A549 (cell line): ENCODE results near the gene RAP1GAP2.

Experiments used
- CBX8 ChIP-seq: fragments of 200-600 bp; sonication (generic); IDR thresholded peaks from 2 replicates; pipeline ENCODE4 v1.6.1; 2016
- CHD4 ChIP-seq: fragments of 200-600 bp; sonication (generic); IDR thresholded peaks from 2 replicates; pipeline ENCODE4 v1.6.1; 2016; ENCODE audit warnings: antibody characterized with exemption, mild to moderate bottlenecking, borderline replicate concordance
- ESRRA ChIP-seq: fragments of 150-350 bp; IDR thresholded peaks from 2 replicates; pipeline ENCODE4 v1.6.1; 2014; ENCODE audit warnings: mild to moderate bottlenecking, low read length, borderline replicate concordance
- HDAC2 ChIP-seq: fragments of 200-600 bp; sonication (generic); IDR thresholded peaks from 2 replicates; pipeline ENCODE4 v1.6.1; 2016
- MAX ChIP-seq: IDR thresholded peaks from 2 replicates; pipeline ENCODE4 v1.6.1; 2012
- MAZ ChIP-seq: fragments of 150-350 bp; IDR thresholded peaks from 2 replicates; pipeline ENCODE4 v1.6.1; 2014; ENCODE audit warnings: antibody characterized with exemption, low read depth, low read length, borderline replicate concordance
- POLR2A ChIP-seq: IDR thresholded peaks from 2 replicates; pipeline ENCODE4 v1.6.1; 2012; ENCODE audit warnings: mild to moderate bottlenecking, low read length
- RARB ChIP-seq: fragments of 250-450 bp; sonication (Bioruptor Pico); IDR thresholded peaks from 2 replicates; pipeline ENCODE4 v1.8.0; 2021; ENCODE audit warnings: mild to moderate bottlenecking, moderate library complexity
- SMC3 ChIP-seq: fragments of >200 bp; sonication (Bioruptor Twin); formaldehyde crosslinking; IDR thresholded peaks from 3 replicates; pipeline ENCODE4 v1.6.1; 2018; ENCODE audit warnings: inconsistent platforms
- SREBF2 ChIP-seq: fragments of 450-650 bp; IDR thresholded peaks from 2 replicates; pipeline ENCODE4 v1.6.1; 2014; ENCODE audit warnings: mild to moderate bottlenecking, moderate library complexity
- TFCP2L1 ChIP-seq: fragments of 250-450 bp; sonication (Bioruptor Pico); IDR thresholded peaks from 2 replicates; pipeline ENCODE4 v1.5.0; 2021; ENCODE audit warnings: mild to moderate bottlenecking
- TF ChIP-seq, protein P1 (sequence below): fragments of >200 bp; sonication (Bioruptor Twin); formaldehyde crosslinking; IDR thresholded peaks from 3 replicates; pipeline ENCODE4 v1.5.1; 2016
- TF ChIP-seq, protein P2 (sequence below): fragments of 450-650 bp; IDR thresholded peaks from 2 replicates; pipeline ENCODE4 v1.6.1; 2014; ENCODE audit warnings: antibody characterized with exemption
- TF ChIP-seq, protein P3 (sequence below): fragments of 250-450 bp; sonication (Bioruptor Pico); IDR thresholded peaks from 2 replicates; pipeline ENCODE4 v1.5.0; 2021; ENCODE audit warnings: mild to moderate bottlenecking, moderate library complexity, borderline replicate concordance

DNA sequence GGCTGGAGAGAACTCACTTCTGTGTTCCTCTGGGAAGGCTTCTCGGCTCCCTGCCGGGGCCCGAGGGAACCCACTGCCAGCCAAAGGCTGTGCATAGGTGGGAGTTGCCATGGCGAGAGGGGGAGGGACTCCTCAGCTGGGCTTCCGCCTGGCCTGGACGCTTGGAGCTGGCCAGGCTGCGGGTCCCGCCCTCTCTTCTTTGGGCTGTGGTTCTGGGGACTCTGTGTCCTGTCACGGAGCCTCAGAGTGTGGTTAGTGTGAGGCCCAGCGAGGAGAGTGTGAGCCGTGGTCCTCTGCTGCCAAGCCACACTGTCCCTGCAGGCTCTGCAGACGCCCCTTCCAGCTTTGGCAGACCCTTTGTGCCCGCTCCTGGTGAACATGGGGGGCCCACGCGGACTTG, 144.1 kb downstream of the RAP1GAP2 start:
- TF ChIP-seq, protein P1, sequence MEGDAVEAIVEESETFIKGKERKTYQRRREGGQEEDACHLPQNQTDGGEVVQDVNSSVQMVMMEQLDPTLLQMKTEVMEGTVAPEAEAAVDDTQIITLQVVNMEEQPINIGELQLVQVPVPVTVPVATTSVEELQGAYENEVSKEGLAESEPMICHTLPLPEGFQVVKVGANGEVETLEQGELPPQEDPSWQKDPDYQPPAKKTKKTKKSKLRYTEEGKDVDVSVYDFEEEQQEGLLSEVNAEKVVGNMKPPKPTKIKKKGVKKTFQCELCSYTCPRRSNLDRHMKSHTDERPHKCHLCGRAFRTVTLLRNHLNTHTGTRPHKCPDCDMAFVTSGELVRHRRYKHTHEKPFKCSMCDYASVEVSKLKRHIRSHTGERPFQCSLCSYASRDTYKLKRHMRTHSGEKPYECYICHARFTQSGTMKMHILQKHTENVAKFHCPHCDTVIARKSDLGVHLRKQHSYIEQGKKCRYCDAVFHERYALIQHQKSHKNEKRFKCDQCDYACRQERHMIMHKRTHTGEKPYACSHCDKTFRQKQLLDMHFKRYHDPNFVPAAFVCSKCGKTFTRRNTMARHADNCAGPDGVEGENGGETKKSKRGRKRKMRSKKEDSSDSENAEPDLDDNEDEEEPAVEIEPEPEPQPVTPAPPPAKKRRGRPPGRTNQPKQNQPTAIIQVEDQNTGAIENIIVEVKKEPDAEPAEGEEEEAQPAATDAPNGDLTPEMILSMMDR, result no peak
- TF ChIP-seq, protein P2, sequence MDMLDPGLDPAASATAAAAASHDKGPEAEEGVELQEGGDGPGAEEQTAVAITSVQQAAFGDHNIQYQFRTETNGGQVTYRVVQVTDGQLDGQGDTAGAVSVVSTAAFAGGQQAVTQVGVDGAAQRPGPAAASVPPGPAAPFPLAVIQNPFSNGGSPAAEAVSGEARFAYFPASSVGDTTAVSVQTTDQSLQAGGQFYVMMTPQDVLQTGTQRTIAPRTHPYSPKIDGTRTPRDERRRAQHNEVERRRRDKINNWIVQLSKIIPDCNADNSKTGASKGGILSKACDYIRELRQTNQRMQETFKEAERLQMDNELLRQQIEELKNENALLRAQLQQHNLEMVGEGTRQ, result no peak
- TF ChIP-seq TFCP2L1 (CRISPR knock-in tag), result no peak
- TF ChIP-seq SREBF2, result no peak
- TF ChIP-seq POLR2A, result no peak
- TF ChIP-seq MAX, result no peak
- TF ChIP-seq RARB (CRISPR knock-in tag), result no peak
- TF ChIP-seq MAZ, result no peak
- TF ChIP-seq, protein P3, sequence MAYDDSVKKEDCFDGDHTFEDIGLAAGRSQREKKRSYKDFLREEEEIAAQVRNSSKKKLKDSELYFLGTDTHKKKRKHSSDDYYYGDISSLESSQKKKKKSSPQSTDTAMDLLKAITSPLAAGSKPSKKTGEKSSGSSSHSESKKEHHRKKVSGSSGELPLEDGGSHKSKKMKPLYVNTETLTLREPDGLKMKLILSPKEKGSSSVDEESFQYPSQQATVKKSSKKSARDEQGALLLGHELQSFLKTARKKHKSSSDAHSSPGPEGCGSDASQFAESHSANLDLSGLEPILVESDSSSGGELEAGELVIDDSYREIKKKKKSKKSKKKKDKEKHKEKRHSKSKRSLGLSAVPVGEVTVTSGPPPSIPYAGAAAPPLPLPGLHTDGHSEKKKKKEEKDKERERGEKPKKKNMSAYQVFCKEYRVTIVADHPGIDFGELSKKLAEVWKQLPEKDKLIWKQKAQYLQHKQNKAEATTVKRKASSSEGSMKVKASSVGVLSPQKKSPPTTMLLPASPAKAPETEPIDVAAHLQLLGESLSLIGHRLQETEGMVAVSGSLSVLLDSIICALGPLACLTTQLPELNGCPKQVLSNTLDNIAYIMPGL (CRISPR knock-in tag), result no peak
- no peak for TF ChIP-seq CHD4
- no peak for TF ChIP-seq CBX8
- no peak for TF ChIP-seq ESRRA
- TF ChIP-seq HDAC2, result no peak
- no peak for TF ChIP-seq SMC3
